Trophoblast cell (in vitro differentiated cells and primary cell): ENCODE data around the gene KCNIP3.
A peak's percentile ranks its signal among the peaks of the same experiment; 100 is the strongest.
"Not testable (repeated sequence)": the region's sequence is repeated elsewhere in the genome, so short reads cannot be mapped to it uniquely, and the experiment has no call there.

Source experiments
- DNase-seq, 2 donors: peaks; one replicate each; pipeline ENCODE4 v3.0.0-alpha.2; 2016
- H2AFZ ChIP-seq: 2 replicates; pipeline ENCODE4 v1.6.1; 2013; ENCODE audit warnings: low read length, moderate library complexity, mild to moderate bottlenecking; ENCODE audit not compliant: insufficient read depth, poor library complexity
- H2AK5ac ChIP-seq: 2 replicates; pipeline ENCODE4 v1.6.1; 2013; ENCODE audit warnings: mild to moderate bottlenecking, low read length
- H2BK120ac ChIP-seq: 2 replicates; pipeline ENCODE4 v1.6.1; 2013; ENCODE audit warnings: low read length, mild to moderate bottlenecking, moderate library complexity; ENCODE audit not compliant: insufficient read depth, poor library complexity
- H2BK12ac ChIP-seq: 2 replicates; pipeline ENCODE4 v1.6.1; 2013; ENCODE audit warnings: mild to moderate bottlenecking, low read length, moderate library complexity
- H2BK5ac ChIP-seq: 2 replicates; pipeline ENCODE4 v1.6.1; 2013; ENCODE audit warnings: low read length, low read depth, moderate library complexity, mild to moderate bottlenecking; ENCODE audit not compliant: poor library complexity
- H3K14ac ChIP-seq: 2 replicates; pipeline ENCODE4 v1.6.1; 2013; ENCODE audit warnings: mild to moderate bottlenecking, low read length
- H3K18ac ChIP-seq: 2 replicates; pipeline ENCODE4 v1.6.1; 2013; ENCODE audit warnings: mild to moderate bottlenecking, low read length
- H3K23ac ChIP-seq: 2 replicates; pipeline ENCODE4 v1.6.1; 2013; ENCODE audit warnings: low read length
- H3K27ac ChIP-seq: 2 replicates; pipeline ENCODE4 v1.5.1; 2013; ENCODE audit warnings: low read depth, mild to moderate bottlenecking, inconsistent platforms, low read length, moderate library complexity
- H3K27me3 ChIP-seq: 2 replicates; pipeline ENCODE4 v1.6.1; 2013; ENCODE audit warnings: inconsistent platforms, mild to moderate bottlenecking, low read length, moderate library complexity; ENCODE audit not compliant: insufficient read depth
- H3K36me3 ChIP-seq, 2 experiments: 1 replicate in 1 of 2; 2 replicates in 1 of 2; pipeline ENCODE4 v1.6.1; 2013; ENCODE audit warnings: low read length in 2 of 2, mild to moderate bottlenecking in 2 of 2, moderate library complexity in 1 of 2; ENCODE audit not compliant: insufficient read depth in 2 of 2, control insufficient read depth in 1 of 2
- H3K4ac ChIP-seq: 2 replicates; pipeline ENCODE4 v1.6.1; 2013; ENCODE audit warnings: low read depth, mild to moderate bottlenecking, low read length, moderate library complexity
- H3K4me1 ChIP-seq, 2 experiments: 1 replicate in 1 of 2; 2 replicates in 1 of 2; pipeline ENCODE4 v1.6.1; 2013; ENCODE audit warnings: low read length in 2 of 2, mild to moderate bottlenecking in 2 of 2, moderate library complexity in 1 of 2; ENCODE audit not compliant: insufficient read depth in 2 of 2, control insufficient read depth in 1 of 2
- H3K4me2 ChIP-seq: 2 replicates; pipeline ENCODE4 v1.6.1; 2013; ENCODE audit warnings: inconsistent platforms, mild to moderate bottlenecking, low read length, moderate library complexity
- H3K4me3 ChIP-seq: 2 replicates; pipeline ENCODE4 v1.5.1; 2013; ENCODE audit warnings: mild to moderate bottlenecking, low read depth, low read length, inconsistent platforms
- H3K79me1 ChIP-seq: one replicate; pipeline ENCODE4 v1.6.1; 2013; ENCODE audit warnings: low read length
- H3K79me2 ChIP-seq: 2 replicates; pipeline ENCODE4 v1.6.1; 2013; ENCODE audit warnings: low read length, mild to moderate bottlenecking; ENCODE audit not compliant: control insufficient read depth, insufficient read depth, poor library complexity
- H3K9ac ChIP-seq: 2 replicates; pipeline ENCODE4 v1.6.1; 2013; ENCODE audit warnings: mild to moderate bottlenecking, low read length
- H3K9me3 ChIP-seq: 2 replicates; pipeline ENCODE4 v1.6.1; 2013; ENCODE audit warnings: low read depth, mild to moderate bottlenecking, control low read depth, inconsistent platforms, low read length; ENCODE audit not compliant: insufficient read depth
- H4K12ac ChIP-seq: 2 replicates; pipeline ENCODE4 v1.6.1; 2013; ENCODE audit warnings: low read depth, mild to moderate bottlenecking, low read length, moderate library complexity
- H4K8ac ChIP-seq: 2 replicates; pipeline ENCODE4 v1.6.1; 2013; ENCODE audit warnings: low read depth, mild to moderate bottlenecking, low read length, moderate library complexity
- H4K91ac ChIP-seq: one replicate; pipeline ENCODE4 v1.6.1; 2013; ENCODE audit warnings: low read depth, mild to moderate bottlenecking, low read length, moderate library complexity
- WGBS: extraction: QIAGEN DNeasy Blood & Tissue Kit; methylation state at CpG from one replicate; pipeline ENCODE4 v1.1.7; 2013; ENCODE audit warnings: missing lambda C conversion rate; ENCODE audit not compliant: insufficient read length, insufficient coverage; ENCODE audit errors: extremely low coverage; 5-methylcytosine and 5-hydroxymethylcytosine counted together

Gene KCNIP3

DNA sequence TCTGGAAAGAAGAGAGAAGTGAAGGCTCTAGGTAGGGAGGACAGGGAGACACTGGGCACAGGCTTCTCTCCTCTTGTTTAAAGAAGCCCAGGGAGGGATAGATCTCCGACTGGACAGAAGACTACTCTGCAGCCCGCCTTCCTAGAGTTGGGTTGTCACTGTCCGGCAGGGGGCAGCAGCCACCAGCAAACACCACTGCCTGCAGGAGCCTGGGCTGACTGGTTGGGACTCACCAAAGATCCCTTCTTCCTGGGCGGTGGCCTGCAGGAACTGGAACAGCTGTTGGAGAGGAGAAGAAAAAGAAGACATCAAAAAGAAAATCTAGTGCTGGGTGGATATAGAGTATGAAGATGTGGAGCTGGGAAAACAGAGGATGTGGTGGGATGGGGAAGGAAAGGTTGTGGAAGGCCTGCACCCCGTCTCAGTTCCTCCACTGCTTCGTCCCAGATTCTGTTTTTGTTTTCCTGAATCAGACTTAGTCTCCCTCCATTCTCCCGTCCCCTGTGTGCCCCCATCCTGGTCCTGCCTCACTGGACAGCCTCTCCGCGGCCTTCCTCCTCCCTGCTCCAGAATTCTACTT is 117.0 kb downstream of the KCNIP3 start:
- not testable (repeated sequence) for H3K79me2 ChIP-seq, H3K23ac ChIP-seq, H3K27me3 ChIP-seq, H3K4ac ChIP-seq, H3K14ac ChIP-seq, H3K4me2 ChIP-seq, H2BK5ac ChIP-seq, H2BK12ac ChIP-seq, H3K4me3 ChIP-seq, H3K36me3 ChIP-seq, H3K4me1 ChIP-seq, H3K18ac ChIP-seq, H4K8ac ChIP-seq, H2AFZ ChIP-seq, H2AK5ac ChIP-seq, H4K12ac ChIP-seq, H2BK120ac ChIP-seq, H3K27ac ChIP-seq, H3K9me3 ChIP-seq, H4K91ac ChIP-seq, H3K79me1 ChIP-seq, H3K9ac ChIP-seq
- WGBS, result no CpG with 5 or more reads among the region's 9 CpGs
- peak; percentile 71 to 86 for DNase-seq

DNA sequence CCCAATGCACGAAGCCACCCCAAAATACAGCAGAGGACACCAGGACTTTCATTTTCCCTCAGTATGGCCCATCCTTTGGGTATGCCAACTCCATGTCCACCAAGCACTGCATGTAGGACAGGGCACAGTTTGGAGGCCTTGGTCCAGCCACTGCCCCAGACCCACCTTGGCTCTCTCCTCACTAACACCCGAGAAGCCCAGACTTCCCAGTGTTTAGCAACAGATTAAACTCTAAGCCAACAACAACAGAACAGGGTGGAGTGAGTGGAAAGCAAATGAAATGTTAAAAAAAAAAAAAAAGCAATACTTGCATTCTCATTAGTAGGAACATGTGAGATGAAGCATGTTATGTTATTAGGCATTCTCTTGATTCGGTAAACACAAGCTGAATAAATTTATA is 118.0 kb downstream of the KCNIP3 start:
- not testable (repeated sequence) for H3K4ac ChIP-seq, H3K79me1 ChIP-seq, H4K12ac ChIP-seq, H2BK120ac ChIP-seq, H3K4me2 ChIP-seq, H2AFZ ChIP-seq, H3K4me1 ChIP-seq, H3K14ac ChIP-seq, H3K23ac ChIP-seq, H3K36me3 ChIP-seq, H3K27me3 ChIP-seq, DNase-seq, H3K27ac ChIP-seq, H3K9me3 ChIP-seq, H3K18ac ChIP-seq, H4K8ac ChIP-seq, H3K9ac ChIP-seq, H2BK5ac ChIP-seq, H2AK5ac ChIP-seq, H2BK12ac ChIP-seq, H3K4me3 ChIP-seq, H3K79me2 ChIP-seq, H4K91ac ChIP-seq
- no CpG with 5 or more reads among the region's 3 CpGs for WGBS

DNA sequence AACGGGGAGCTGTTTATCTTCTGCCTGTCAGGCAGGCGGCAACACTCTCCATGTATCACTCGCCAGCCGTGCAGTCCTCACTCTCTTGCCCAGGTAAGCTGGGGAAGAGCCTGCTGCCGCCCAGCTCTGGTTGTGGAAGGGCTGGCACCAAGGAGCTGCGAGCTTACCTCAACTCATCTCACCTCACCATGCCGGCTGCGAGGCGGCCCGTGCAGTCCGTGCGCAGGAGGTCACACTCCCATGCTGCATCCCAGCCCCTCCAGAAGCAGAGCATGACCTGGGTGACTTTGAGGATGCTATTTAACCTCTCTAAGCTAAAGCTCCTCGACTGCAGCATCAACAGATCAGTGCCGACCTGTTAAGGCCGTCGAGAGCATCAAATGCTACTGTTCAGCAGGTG is 118.4 kb downstream of the KCNIP3 start:
- H3K27me3 ChIP-seq, H3K4ac ChIP-seq, H2AFZ ChIP-seq, H3K9ac ChIP-seq, H3K27ac ChIP-seq, H2BK12ac ChIP-seq, H3K9me3 ChIP-seq, H3K14ac ChIP-seq, H3K79me2 ChIP-seq, DNase-seq, H3K18ac ChIP-seq, H3K4me2 ChIP-seq, H4K8ac ChIP-seq, H2AK5ac ChIP-seq, H3K4me3 ChIP-seq, H4K12ac ChIP-seq, H3K4me1 ChIP-seq, H3K79me1 ChIP-seq, H4K91ac ChIP-seq, H2BK120ac ChIP-seq, H3K36me3 ChIP-seq, H3K23ac ChIP-seq, H2BK5ac ChIP-seq: not testable (repeated sequence)
- no CpG with 5 or more reads among the region's 16 CpGs for WGBS

GRCh38 chr2:95427196-95427867 is 130.2 kb downstream of the KCNIP3 start:
- H3K27me3 ChIP-seq, H2BK12ac ChIP-seq, H4K8ac ChIP-seq, H3K79me2 ChIP-seq, DNase-seq, H3K9me3 ChIP-seq, H3K14ac ChIP-seq, H3K18ac ChIP-seq, H3K36me3 ChIP-seq, H3K4ac ChIP-seq, H3K79me1 ChIP-seq, H2BK5ac ChIP-seq, H3K4me3 ChIP-seq, H3K23ac ChIP-seq, H2AFZ ChIP-seq, H3K9ac ChIP-seq, H4K12ac ChIP-seq, H4K91ac ChIP-seq, H3K4me2 ChIP-seq, H2BK120ac ChIP-seq, H2AK5ac ChIP-seq, H3K27ac ChIP-seq, H3K4me1 ChIP-seq: not testable (repeated sequence)
- no CpG with 5 or more reads among the region's 30 CpGs for WGBS
